Dermis microvascular lymphatic vessel endothelial cell (primary cell): Measurements from ENCODE around the gene NAA80. TPM values are rescaled to one million over a fixed set of nuclear protein-coding genes. Genes with fewer than 3 reads are reported as not detected.

Experiments
- DNase-seq, 2 donors: peaks; one replicate each; pipeline versions ENCODE4 v3.0.0 to v3.0.0-alpha.2; 2010; ENCODE audit warnings: low read depth in 2 of 2
- total RNA-seq: library from RNA; depleted of rRNA; stranded (reverse); fragments of >200 nt; gene quantifications from 2 replicates; pipeline ENCODE4 v1.2.1, GENCODE V29; 2014

The NAA80 gene
- total RNA-seq, 1 donor from 2014 or later: 4.5 TPM

DNA sequence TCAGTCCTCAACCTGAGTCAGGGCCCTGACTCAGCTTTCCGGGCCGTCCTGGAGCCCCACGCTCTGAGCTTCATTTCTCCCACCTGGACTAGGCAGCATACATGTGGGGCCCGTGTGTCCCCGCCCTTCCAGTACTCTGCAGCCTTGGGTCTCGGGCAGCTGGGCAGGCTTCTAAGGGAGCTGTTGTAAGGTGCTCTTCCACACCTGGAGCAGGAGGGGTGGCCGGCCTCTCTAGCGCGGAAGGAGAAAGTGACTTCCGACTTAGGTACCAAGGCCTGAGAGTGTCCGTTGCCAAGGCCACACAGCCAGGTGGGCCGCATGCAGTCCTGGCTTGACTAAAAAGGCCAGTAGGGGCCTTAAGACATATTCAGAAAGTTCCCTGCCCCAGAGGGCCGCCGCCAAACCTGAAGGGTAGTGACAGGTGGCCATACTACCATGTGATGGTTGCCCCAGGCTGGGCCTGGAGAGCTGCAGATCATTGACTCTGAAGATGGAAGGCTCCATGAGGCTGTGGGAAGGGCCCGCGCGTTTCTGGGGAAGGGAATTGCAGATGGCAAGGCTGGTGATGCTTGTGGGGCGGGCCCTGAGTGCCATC is 39.7 kb downstream of the NAA80 start:
- DNase-seq: no peak

DNA sequence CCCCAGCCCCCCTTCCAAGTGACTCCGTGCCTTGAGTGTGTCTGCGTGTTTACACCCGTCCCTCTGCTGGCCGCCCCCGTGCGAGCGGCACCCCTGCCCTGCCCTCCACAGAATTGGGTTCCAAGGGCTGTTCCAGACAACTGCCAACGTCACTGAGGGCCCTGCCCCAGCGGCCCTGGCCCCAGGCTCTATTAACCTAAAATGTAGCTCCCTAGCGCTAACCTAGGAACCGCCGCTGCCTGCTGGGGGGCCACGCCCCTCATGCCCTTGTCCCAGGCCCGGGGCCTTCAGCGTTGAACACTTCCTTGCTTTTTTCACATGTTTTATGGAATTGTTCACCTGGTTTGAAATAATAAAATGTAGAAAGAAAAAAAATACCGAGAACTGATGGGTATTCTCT is 40.2 kb downstream of the NAA80 start:
- no peak for DNase-seq

DNA sequence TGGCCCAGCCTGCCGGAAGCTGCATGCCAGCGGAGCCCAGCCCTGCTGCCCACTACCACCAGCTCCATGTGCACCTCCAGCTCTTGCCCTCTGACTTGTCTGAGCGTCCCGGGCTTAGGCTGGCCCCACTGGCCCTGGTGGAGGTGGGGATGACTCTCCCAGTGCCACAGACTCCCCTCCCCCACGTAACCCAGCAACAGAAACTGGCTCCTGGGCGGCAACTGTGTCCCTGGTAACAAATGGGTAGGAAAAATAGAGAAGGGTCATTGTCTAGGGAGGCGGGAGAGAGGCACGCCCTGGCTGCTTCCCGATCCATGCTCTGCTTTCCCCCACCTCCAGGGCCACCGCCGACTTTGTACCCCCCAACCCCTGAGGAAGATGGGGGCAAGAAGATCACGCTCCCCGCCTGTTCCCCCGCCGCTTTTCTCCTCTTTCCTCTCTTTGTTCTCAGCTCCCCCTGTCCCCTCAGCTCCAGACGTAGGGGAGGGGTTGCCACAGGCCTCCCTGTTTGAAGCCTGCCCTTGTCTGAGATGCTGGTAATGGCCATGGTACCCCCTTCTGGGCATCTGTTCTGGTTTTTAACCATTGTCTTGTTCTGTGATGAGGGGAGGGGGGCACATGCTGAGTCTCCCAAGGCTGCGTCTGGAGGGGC is 41.0 kb downstream of the NAA80 start:
- DNase-seq: no peak

DNA sequence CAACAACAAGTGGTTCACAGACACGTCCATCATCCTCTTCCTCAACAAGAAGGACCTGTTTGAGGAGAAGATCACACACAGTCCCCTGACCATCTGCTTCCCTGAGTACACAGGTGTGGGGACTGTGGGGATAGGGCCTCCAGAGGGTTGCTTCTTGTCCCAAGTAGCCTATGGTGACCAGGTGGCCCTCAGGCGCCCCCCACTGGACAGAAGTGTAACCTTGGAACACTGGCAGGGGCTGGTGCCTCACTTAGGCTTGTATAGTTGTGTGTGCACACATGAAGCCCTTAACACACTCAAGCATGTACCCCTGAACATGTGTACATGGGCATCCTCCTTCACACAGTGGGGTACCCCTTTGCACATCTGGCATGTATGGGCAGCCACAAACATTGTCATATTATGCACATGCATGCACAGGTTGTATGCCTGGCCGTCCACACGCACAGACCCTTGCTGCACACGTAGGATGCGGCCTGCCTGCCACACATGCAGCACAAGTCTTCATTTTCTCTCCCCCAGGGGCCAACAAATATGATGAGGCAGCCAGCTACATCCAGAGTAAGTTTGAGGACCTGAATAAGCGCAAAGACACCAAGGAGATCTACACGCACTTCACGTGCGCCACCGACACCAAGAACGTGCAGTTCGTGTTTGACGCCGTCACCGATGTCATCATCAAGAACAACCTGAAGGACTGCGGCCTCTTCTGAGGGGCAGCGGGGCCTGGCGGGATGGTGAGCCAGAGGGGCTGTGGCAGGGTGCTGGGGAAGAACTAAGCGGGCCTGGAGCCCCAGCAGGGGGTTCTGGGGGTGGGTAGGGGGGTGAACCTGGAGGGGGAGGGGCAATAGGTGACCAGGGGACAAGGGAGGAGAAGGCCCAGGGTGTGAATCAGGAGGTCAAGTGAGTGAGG is 42.0 kb downstream of the NAA80 start:
- DNase-seq: peak in 1 of 2 donors; percentile 76

DNA sequence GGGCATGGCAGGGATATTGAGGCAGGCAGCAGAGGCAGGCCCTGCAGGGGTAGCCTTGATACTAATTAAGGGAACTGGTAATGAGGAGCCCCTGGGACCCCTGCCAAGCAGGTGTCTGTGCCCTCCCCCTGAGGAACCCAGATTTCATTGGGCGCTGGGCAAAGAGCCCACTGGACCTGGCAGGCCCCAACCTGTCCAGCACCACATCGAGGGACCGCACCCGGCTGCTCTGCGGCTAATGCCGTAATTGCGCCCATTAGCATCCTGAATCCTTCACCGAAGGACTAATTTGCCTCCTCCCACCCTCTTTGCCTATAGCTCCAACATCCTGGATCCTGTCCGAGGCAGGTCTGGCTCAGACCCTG is 44.0 kb downstream of the NAA80 start:
- no peak for DNase-seq

DNA sequence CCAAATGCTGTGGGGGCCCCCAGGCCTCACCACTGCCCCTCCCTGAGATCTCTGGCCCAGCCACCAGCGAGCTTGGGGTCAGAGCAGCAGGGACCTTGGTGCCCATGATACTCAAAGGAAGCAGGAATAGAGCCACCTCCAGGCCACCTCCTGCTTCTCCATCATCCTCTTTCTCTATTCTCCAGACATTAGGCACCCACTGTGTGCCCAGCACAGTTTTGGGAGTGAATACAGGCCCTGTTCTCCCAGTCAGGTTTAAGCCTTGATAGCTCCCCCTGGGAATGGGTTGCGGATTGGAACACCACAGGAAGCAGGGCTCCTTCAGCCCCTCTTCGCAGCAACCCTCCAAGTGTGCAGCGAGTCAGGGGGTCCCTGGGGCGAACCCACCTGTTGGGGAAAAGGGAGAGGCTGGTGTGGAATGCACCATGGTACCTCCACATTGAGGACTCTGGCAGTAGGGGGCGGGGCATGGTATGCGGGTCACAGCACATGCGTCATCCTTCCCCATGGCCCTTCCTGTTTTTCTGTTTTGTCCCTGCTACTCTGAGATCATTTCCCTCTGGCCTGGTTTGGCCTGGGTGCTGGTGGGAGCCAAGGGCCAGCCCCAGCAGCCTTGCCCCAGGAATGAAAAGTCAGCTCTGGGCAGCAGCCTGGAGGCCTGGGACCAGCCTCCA is 44.5 kb downstream of the NAA80 start:
- DNase-seq: peak; percentile 86 to 94

DNA sequence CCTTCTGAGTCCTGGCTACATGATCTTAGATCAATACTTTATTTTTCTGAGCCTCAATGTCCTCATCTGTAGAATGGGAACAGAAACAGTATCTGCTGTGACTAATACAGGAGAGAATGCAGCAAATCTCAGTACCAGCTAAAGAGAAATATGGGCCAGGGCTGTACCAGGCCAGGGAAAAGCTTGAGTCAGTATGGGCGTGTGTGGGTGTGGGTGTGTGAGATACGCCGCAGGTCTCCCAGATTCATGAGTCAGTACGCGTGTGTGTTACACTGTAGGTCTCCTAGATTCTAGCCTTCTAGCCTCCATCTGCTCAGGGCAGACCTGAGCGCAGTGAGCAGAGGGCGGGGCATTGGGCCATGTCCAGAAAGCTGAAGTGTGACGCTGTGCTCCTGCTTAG is 48.0 kb downstream of the NAA80 start:
- DNase-seq: peak in 1 of 2 donors; percentile 82

DNA sequence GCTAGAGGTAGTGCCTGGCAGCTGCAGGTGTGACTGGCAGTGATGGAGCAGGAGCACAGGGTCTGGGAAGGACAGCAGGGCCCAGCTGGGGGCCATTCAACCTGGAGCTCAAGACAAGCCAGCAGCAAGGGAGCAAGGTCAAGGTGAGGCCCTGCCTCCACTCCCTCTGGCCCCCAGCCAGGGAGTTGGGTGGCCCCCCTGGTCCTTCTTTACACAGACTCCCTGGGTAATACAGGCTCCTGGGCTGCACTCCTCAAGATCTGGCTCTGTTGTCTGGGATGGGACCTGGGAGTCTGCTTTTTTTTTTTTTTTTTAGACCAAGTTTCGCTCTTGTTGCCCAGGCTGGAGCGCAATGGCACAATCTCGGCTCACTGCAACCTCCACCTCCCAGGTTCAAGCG is 48.7 kb downstream of the NAA80 start:
- DNase-seq: no peak

DNA sequence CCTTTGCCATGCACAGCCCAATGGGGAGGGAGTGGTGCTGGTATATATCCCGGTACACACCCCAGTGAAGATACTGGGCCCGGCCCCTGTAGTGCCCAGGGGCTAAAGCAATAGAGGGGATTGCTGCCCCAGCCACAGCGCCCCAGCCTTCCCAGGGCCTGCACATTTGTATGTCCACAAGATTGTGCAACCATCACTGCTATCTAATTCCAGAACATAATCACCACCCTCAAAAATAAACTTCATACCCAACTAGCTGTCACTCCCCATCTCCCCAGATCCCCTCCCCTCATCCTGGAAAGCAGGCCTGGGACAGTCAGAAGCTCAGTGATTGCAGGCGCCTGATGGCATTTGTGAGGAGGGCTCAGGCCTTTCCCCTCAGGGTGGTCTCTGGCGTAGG is 49.7 kb downstream of the NAA80 start:
- DNase-seq: no peak

DNA sequence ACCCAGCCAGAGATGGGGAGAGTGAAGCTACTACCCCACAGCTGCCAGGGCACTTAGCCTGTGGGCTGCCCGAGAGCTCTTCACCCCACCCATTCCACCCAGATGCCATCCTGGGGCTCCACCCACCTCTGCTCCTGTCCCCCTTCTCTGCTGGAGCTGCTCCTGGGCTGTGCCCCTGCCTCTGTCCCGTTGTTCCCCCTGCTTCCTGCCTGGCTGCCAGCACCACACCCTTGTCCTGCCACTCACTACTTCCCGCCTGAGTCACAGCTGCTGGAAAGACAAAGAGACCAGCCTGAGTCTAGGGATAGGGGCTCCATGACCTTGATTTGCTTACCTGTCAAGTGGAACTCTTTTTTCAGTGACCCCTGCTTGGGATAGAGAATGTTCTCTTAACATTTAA is 50.8 kb downstream of the NAA80 start:
- peak; percentile 52 to 85 for DNase-seq

DNA sequence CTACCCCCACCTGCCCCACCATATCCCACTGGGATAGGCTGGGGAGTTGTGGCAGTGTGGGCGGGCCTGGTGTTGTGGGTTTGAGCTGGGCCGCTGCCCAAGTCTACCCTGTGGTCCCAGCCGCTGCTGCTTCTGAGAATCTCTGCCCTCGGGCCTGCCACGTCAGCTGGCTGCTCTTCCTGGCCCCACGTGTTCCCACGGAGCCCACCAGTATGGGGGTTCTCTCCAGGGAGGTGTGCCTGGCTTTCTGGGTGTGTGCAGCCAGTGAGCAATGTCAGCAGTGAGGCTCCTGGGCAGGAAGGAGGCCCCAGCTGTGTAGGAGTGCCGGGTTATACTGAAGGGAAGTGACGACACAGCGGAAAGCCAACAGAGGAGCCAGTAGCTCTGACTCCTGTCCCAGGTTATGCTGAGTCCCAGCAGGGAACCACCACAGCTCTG is 52.7 kb downstream of the NAA80 start:
- peak; percentile 81 to 86 for DNase-seq

Other genes with a start within 250 kb of the NAA80 start
- gene RBM5, start 210.5 kb downstream of the NAA80 start, total RNA-seq: 108 and 148 TPM in 2 replicates
- 15.7 and 29.8 TPM in 2 replicates for gene SEMA3F, start 144.1 kb downstream of the NAA80 start, total RNA-seq
- under 0.01 TPM in 1 of 2 replicates, not detected in the other for gene GNAT1, start 107.8 kb downstream of the NAA80 start, total RNA-seq
- gene SLC38A3, start 94.1 kb downstream of the NAA80 start, total RNA-seq: under 0.01 TPM in 2 replicates
- gene GNAI2, start 63.2 kb downstream of the NAA80 start, total RNA-seq: 390 and 560 TPM in 2 replicates
- gene SEMA3B, start 30.3 kb downstream of the NAA80 start, total RNA-seq: 0.26 and 0.51 TPM in 2 replicates
- not detected in 2 replicates for gene LSMEM2, start 20.3 kb downstream of the NAA80 start, total RNA-seq
- 117 and 130 TPM in 2 replicates for gene IFRD2, start 7.0 kb downstream of the NAA80 start, total RNA-seq
- 17.5 and 23.6 TPM in 2 replicates for gene HYAL3, start within 50 bp of the NAA80 start, total RNA-seq
- 4.6 and 6.7 TPM in 2 replicates for gene HYAL1, start 4.2 kb upstream of the NAA80 start, total RNA-seq
- 384 and 564 TPM in 2 replicates for gene HYAL2, start 23.3 kb upstream of the NAA80 start, total RNA-seq
- gene TUSC2, start 28.8 kb upstream of the NAA80 start, total RNA-seq: 20.7 and 22.3 TPM in 2 replicates
- gene RASSF1, start 41.4 kb upstream of the NAA80 start, total RNA-seq: 12.6 and 23.9 TPM in 2 replicates
- gene ZMYND10, start 46.3 kb upstream of the NAA80 start, total RNA-seq: under 0.01 and 0.25 TPM in 2 replicates
- 12.3 and 16.9 TPM in 2 replicates for gene NPRL2, start 51.4 kb upstream of the NAA80 start, total RNA-seq
- gene CYB561D2, start 51.5 kb upstream of the NAA80 start, total RNA-seq: 18.9 and 23.9 TPM in 2 replicates
- gene TMEM115, start 60.1 kb upstream of the NAA80 start, total RNA-seq: 27.0 and 43.9 TPM in 2 replicates
- under 0.01 TPM in 2 replicates for gene CACNA2D2, start 204.2 kb upstream of the NAA80 start, total RNA-seq